ENCODE measurements around the gene HMG20B.

- no peak for TF ChIP-seq POLR2AphosphoS5 (IDR thresholded peaks at IDR 0.05)
- no peak for TF ChIP-seq POLR2A (IDR thresholded peaks at IDR 0.05)
- no peak for TF ChIP-seq CTCF (IDR thresholded peaks at IDR 0.05)
Observed at GRCh38 chr19:3547767-3548282, 24.9 kb upstream of the HMG20B start.

Data from stomach (tissue), 4 donors.